ENCODE results near the gene MDFI. TPM values are rescaled to one million over a fixed set of nuclear protein-coding genes. Genes with fewer than 3 reads are reported as not detected.

Gene MDFI
- total and polyA plus RNA-seq, 2 experiments from 2014 or later, result 2.8 to 51.4 TPM

DNA sequence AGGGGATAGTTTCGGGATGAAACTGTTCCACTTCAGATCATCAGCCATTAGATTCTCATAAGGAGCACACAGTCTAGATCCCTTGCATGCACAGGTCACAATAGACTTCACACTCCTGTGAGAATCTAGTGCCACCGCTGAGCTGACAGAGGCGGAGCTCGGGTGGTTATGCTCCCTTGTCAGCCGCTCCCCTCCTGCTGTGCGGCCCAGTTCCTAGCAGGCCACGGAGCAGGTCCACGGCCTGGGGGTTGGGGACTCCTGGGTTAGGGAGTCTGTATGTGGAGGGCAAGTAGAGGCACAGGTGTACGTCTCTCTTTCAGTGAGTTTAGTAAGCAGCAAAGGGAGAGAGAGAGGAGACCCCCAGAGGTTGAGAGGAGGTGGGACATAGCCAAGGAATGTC is 30.5 kb upstream of the MDFI start:
- Histone ChIP-seq H3F3A (replicated peaks; ENCODE audit: low read depth) (no peaks in the 10 kb centered on the region), H3K4me1 (ENCODE audit: insufficient read depth) (peaks cover 1% of the 10 kb centered on the region), H2AFZ (no peak overlapping the region), H3K27ac (ENCODE audit: low read depth) (no peak overlapping the region), H3K4me2 (no peak overlapping the region), H3K9me2 (ENCODE audit: insufficient read depth) (no peaks in the 10 kb centered on the region), H3K27me3 (ENCODE audit: insufficient read depth) (no peaks in the 10 kb centered on the region), H3K36me3 (ENCODE audit: insufficient read depth) (no peaks in the 10 kb centered on the region; the same call in 1 of the 2 replicates), H3K79me2 (replicated peaks; ENCODE audit: insufficient read depth) (no peaks in the 10 kb centered on the region), H3K4me3 (no peak overlapping the region), H4K20me1 (replicated peaks; ENCODE audit: insufficient read depth) (no peaks in the 10 kb centered on the region)
- DNase-seq (ENCODE audit: low spot score) (no peak), ATAC-seq (no peak)
- H3K9me3 Mint-ChIP-seq, result peaks cover 10% of the 10 kb centered on the region
- TF ChIP-seq EZH2phosphoT487 (IDR thresholded peaks at IDR 0.05; ENCODE audit: unreplicated experiment) (no peak), ZNF331 (CRISPR knock-in tag; IDR thresholded peaks at IDR 0.05; ENCODE audit: low read depth) (no peak), EZH2 (IDR thresholded peaks at IDR 0.05; ENCODE audit: low read depth, unreplicated experiment) (no peak), ZNF114 (CRISPR knock-in tag; IDR thresholded peaks at IDR 0.05) (no peak), POLR2AphosphoS5 (IDR thresholded peaks at IDR 0.05; ENCODE audit: low read depth) (no peak), CREB1 (CRISPR knock-in tag; IDR thresholded peaks at IDR 0.05; ENCODE audit: low read depth) (no peak), NANOG (IDR thresholded peaks at IDR 0.05; ENCODE audit: borderline replicate concordance) (no peak), STAT1 (IDR thresholded peaks at IDR 0.05; ENCODE audit: unreplicated experiment) (no peak), JUNB (IDR thresholded peaks at IDR 0.05; ENCODE audit: unreplicated experiment) (no peak)
- TF ChIP-seq, protein P1, sequence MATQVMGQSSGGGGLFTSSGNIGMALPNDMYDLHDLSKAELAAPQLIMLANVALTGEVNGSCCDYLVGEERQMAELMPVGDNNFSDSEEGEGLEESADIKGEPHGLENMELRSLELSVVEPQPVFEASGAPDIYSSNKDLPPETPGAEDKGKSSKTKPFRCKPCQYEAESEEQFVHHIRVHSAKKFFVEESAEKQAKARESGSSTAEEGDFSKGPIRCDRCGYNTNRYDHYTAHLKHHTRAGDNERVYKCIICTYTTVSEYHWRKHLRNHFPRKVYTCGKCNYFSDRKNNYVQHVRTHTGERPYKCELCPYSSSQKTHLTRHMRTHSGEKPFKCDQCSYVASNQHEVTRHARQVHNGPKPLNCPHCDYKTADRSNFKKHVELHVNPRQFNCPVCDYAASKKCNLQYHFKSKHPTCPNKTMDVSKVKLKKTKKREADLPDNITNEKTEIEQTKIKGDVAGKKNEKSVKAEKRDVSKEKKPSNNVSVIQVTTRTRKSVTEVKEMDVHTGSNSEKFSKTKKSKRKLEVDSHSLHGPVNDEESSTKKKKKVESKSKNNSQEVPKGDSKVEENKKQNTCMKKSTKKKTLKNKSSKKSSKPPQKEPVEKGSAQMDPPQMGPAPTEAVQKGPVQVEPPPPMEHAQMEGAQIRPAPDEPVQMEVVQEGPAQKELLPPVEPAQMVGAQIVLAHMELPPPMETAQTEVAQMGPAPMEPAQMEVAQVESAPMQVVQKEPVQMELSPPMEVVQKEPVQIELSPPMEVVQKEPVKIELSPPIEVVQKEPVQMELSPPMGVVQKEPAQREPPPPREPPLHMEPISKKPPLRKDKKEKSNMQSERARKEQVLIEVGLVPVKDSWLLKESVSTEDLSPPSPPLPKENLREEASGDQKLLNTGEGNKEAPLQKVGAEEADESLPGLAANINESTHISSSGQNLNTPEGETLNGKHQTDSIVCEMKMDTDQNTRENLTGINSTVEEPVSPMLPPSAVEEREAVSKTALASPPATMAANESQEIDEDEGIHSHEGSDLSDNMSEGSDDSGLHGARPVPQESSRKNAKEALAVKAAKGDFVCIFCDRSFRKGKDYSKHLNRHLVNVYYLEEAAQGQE (IDR thresholded peaks at IDR 0.05; ENCODE audit: unreplicated experiment), result no peak
- TF ChIP-seq, protein P2, sequence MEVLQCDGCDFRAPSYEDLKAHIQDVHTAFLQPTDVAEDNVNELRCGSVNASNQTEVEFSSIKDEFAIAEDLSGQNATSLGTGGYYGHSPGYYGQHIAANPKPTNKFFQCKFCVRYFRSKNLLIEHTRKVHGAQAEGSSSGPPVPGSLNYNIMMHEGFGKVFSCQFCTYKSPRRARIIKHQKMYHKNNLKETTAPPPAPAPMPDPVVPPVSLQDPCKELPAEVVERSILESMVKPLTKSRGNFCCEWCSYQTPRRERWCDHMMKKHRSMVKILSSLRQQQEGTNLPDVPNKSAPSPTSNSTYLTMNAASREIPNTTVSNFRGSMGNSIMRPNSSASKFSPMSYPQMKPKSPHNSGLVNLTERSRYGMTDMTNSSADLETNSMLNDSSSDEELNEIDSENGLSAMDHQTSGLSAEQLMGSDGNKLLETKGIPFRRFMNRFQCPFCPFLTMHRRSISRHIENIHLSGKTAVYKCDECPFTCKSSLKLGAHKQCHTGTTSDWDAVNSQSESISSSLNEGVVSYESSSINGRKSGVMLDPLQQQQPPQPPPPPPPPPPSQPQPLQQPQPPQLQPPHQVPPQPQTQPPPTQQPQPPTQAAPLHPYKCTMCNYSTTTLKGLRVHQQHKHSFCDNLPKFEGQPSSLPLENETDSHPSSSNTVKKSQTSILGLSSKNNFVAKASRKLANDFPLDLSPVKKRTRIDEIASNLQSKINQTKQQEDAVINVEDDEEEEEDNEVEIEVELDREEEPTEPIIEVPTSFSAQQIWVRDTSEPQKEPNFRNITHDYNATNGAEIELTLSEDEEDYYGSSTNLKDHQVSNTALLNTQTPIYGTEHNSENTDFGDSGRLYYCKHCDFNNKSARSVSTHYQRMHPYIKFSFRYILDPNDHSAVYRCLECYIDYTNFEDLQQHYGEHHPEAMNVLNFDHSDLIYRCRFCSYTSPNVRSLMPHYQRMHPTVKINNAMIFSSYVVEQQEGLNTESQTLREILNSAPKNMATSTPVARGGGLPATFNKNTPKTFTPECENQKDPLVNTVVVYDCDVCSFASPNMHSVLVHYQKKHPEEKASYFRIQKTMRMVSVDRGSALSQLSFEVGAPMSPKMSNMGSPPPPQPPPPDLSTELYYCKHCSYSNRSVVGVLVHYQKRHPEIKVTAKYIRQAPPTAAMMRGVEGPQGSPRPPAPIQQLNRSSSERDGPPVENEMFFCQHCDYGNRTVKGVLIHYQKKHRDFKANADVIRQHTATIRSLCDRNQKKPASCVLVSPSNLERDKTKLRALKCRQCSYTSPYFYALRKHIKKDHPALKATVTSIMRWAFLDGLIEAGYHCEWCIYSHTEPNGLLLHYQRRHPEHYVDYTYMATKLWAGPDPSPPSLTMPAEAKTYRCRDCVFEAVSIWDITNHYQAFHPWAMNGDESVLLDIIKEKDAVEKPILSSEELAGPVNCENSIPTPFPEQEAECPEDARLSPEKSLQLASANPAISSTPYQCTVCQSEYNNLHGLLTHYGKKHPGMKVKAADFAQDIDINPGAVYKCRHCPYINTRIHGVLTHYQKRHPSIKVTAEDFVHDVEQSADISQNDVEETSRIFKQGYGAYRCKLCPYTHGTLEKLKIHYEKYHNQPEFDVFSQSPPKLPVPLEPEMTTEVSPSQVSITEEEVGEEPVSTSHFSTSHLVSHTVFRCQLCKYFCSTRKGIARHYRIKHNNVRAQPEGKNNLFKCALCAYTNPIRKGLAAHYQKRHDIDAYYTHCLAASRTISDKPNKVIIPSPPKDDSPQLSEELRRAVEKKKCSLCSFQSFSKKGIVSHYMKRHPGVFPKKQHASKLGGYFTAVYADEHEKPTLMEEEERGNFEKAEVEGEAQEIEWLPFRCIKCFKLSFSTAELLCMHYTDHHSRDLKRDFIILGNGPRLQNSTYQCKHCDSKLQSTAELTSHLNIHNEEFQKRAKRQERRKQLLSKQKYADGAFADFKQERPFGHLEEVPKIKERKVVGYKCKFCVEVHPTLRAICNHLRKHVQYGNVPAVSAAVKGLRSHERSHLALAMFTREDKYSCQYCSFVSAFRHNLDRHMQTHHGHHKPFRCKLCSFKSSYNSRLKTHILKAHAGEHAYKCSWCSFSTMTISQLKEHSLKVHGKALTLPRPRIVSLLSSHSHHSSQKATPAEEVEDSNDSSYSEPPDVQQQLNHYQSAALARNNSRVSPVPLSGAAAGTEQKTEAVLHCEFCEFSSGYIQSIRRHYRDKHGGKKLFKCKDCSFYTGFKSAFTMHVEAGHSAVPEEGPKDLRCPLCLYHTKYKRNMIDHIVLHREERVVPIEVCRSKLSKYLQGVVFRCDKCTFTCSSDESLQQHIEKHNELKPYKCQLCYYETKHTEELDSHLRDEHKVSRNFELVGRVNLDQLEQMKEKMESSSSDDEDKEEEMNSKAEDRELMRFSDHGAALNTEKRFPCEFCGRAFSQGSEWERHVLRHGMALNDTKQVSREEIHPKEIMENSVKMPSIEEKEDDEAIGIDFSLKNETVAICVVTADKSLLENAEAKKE (CRISPR knock-in tag; IDR thresholded peaks at IDR 0.05), result no peak
- TF ChIP-seq, protein P3, sequence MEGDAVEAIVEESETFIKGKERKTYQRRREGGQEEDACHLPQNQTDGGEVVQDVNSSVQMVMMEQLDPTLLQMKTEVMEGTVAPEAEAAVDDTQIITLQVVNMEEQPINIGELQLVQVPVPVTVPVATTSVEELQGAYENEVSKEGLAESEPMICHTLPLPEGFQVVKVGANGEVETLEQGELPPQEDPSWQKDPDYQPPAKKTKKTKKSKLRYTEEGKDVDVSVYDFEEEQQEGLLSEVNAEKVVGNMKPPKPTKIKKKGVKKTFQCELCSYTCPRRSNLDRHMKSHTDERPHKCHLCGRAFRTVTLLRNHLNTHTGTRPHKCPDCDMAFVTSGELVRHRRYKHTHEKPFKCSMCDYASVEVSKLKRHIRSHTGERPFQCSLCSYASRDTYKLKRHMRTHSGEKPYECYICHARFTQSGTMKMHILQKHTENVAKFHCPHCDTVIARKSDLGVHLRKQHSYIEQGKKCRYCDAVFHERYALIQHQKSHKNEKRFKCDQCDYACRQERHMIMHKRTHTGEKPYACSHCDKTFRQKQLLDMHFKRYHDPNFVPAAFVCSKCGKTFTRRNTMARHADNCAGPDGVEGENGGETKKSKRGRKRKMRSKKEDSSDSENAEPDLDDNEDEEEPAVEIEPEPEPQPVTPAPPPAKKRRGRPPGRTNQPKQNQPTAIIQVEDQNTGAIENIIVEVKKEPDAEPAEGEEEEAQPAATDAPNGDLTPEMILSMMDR (conservative IDR thresholded peaks at IDR 0.05; ENCODE audit: low read depth in 2 of 2), result no peak
- TF ChIP-seq, protein P4, sequence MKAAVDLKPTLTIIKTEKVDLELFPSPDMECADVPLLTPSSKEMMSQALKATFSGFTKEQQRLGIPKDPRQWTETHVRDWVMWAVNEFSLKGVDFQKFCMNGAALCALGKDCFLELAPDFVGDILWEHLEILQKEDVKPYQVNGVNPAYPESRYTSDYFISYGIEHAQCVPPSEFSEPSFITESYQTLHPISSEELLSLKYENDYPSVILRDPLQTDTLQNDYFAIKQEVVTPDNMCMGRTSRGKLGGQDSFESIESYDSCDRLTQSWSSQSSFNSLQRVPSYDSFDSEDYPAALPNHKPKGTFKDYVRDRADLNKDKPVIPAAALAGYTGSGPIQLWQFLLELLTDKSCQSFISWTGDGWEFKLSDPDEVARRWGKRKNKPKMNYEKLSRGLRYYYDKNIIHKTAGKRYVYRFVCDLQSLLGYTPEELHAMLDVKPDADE (IDR thresholded peaks at IDR 0.05), result no peak
- no peak overlapping the region for H3K4me3 Mint-ChIP-seq
- H3K27ac Mint-ChIP-seq, result no peak overlapping the region
- H3K4me1 Mint-ChIP-seq, result peaks cover 5% of the 10 kb centered on the region
- peaks cover 5% of the 10 kb centered on the region for H3K36me3 Mint-ChIP-seq (ENCODE audit: low read depth)
- peaks cover 30% of the 10 kb centered on the region for H3K27me3 Mint-ChIP-seq (ENCODE audit: insufficient read depth, low read depth, poor library complexity)
